Measurements from ENCODE around the gene NCF2.

- TF ChIP-seq CTCF (IDR thresholded peaks at IDR 0.05; ENCODE audit: low read depth, low read length) (no peak), EZH2phosphoT487 (IDR thresholded peaks at IDR 0.05; ENCODE audit: low read depth) (no peak)
Observed at GRCh38 chr1:183512450-183512849, 77.8 kb downstream of the NCF2 start.

Data from OCI-LY3 (cell line).